Panc1 (cell line): ENCODE data around the gene PLPP1.

Experiments used
- CTCF ChIP-seq: fragments of 450-650 bp; IDR thresholded peaks from 2 replicates; pipeline ENCODE4 v1.5.1; 2017; ENCODE audit warnings: mild to moderate bottlenecking
- POLR2AphosphoS5 ChIP-seq: IDR thresholded peaks from 2 replicates; pipeline ENCODE4 v1.6.1; 2012; ENCODE audit warnings: mild to moderate bottlenecking, low read depth, low read length, moderate library complexity

DNA sequence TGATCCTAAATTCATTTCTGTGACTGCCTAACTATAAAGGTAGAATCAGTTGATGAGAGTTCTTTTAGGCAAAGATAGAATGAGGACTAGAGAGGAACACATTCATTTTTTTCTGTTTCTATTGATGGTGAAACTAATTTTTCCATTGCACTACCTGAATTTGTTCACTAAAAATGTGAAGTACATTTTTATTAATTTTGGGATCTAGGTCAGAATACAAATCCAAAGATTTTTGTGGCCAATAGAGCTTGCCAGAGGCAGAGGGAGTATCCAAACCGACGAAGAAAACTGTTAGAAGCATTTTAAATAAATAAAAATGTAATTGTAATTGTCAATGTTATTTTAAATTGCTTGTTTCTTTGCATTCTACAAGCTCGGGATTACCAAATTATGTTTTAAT, 148.9 kb downstream of the PLPP1 start:
- TF ChIP-seq CTCF, result no peak
- no peak for TF ChIP-seq POLR2AphosphoS5
